GM12878 (cell line): ENCODE data around the gene PRG2. TPM values are rescaled to one million over a fixed set of nuclear protein-coding genes. Genes with fewer than 3 reads are reported as not detected.

Experiments used
- ATAC-seq: fragments of 200-7000 bp; cut with Tn5 transposase; 3 replicates; pipeline ENCODE4 v1.9.1; 2020; ENCODE audit warnings: mild to moderate bottlenecking, moderate library complexity
- BruUV-seq: library from RNA; stranded (reverse); fragments of 400-500 nt; replicated peaks from 2 replicates; lab custom pipeline; 2021; lab: Mats Ljungman, UMichigan
- CTCF ChIA-PET: fragments of 300-600 bp; sonication (Branson Sonifier 250); formaldehyde crosslinking; extraction: SDS; loops from one replicate; lab custom pipeline; 2021; ENCODE audit warnings: inconsistent platforms; lab: Yijun Ruan, JAX
- POLR2A ChIA-PET: fragments of 350-600 bp; formaldehyde crosslinking; extraction: SDS; loops from one replicate; lab custom pipeline; 2021; ENCODE audit warnings: inconsistent platforms; lab: Charles Lee
- RAD21 ChIA-PET: fragments of 300-600 bp; sonication (Branson Sonifier 250); formaldehyde crosslinking; loops from one replicate; lab custom pipeline; 2023; ENCODE audit warnings: antibody characterized with exemption; ENCODE audit not compliant: unreplicated experiment; lab: Charles Lee
- SMC1A ChIA-PET: fragments of 300-600 bp; sonication (Branson Sonifier 250); formaldehyde crosslinking; loops from one replicate; lab custom pipeline; 2023; ENCODE audit not compliant: unreplicated experiment, uncharacterized antibody; lab: Charles Lee
- DNase-seq: peaks from one replicate; pipeline ENCODE4 v3.0.0-alpha.2; 2011; ENCODE audit warnings: low read depth, low spot score
- FAIRE-seq: peaks from 3 replicates; lab custom pipeline; 2011; peaks lifted over from hg19 to GRCh38; lab: Jason Lieb, UNC
- H2AFZ ChIP-seq: 2 replicates; pipeline ENCODE4 v1.6.0; 2011; ENCODE audit warnings: low read depth, low read length, control low read depth; ENCODE audit not compliant: control insufficient read depth
- H3K27ac ChIP-seq: 2 replicates; pipeline ENCODE4 v1.5.1; 2011; ENCODE audit warnings: control low read depth; ENCODE audit not compliant: control insufficient read depth, insufficient read depth
- H3K27me3 ChIP-seq, 2 experiments: replicated peaks in 1 of 2; 2 replicates each; pipeline versions ENCODE4 v1.6.0 to v1.6.1; 2011; ENCODE audit warnings: low read length in 1 of 2; ENCODE audit not compliant: control insufficient read depth in 2 of 2, insufficient read depth in 2 of 2
- H3K36me3 ChIP-seq, 2 experiments: 2 replicates each; pipeline ENCODE4 v1.5.1; 2011; ENCODE audit warnings: low read length in 1 of 2; ENCODE audit not compliant: control insufficient read depth in 2 of 2, insufficient read depth in 2 of 2
- H3K4me1 ChIP-seq: 2 replicates; pipeline ENCODE4 v1.6.1; 2011; ENCODE audit warnings: mild to moderate bottlenecking, low read length, moderate library complexity, mixed read lengths; ENCODE audit not compliant: control insufficient read depth, insufficient read depth
- H3K4me2 ChIP-seq: 2 replicates; pipeline ENCODE4 v1.6.0; 2011; ENCODE audit warnings: control low read depth; ENCODE audit not compliant: control insufficient read depth, insufficient read depth
- H3K4me3 ChIP-seq: fragments of 200-600 bp; sonication (generic); 2 replicates; pipeline ENCODE4 v1.5.1; 2016
- H3K79me2 ChIP-seq: 2 replicates; pipeline ENCODE4 v1.6.0; 2011; ENCODE audit warnings: low read length; ENCODE audit not compliant: control insufficient read depth, insufficient read depth
- H3K9ac ChIP-seq: 2 replicates; pipeline ENCODE4 v1.8.0; 2011; ENCODE audit warnings: low read length, control low read depth, mixed read lengths; ENCODE audit not compliant: control insufficient read depth, insufficient read depth
- H3K9me3 ChIP-seq: replicated peaks from 3 replicates; pipeline ENCODE4 v1.5.1; 2011; ENCODE audit warnings: mild to moderate bottlenecking, low read length; ENCODE audit not compliant: control insufficient read depth, insufficient read depth
- H4K20me1 ChIP-seq: 2 replicates; pipeline ENCODE4 v1.6.0; 2011; ENCODE audit not compliant: control insufficient read depth, insufficient read depth
- POU2F2 ChIP-seq: IDR thresholded peaks from 3 replicates; pipeline ENCODE4 v1.6.1; 2011; ENCODE audit warnings: low read depth, mild to moderate bottlenecking, low read length, borderline replicate concordance
- SRF ChIP-seq, 2 experiments: IDR thresholded peaks; 2 replicates each; pipeline ENCODE4 v1.6.1; 2011; ENCODE audit warnings: low read depth in 2 of 2, low read length in 2 of 2, mild to moderate bottlenecking in 1 of 2, moderate library complexity in 1 of 2
- WGBS: methylation state at CpG from one replicate; pipeline ENCODE4 v1.1.6; 2016; ENCODE audit warnings: low lambda C conversion rate; ENCODE audit not compliant: insufficient replicate concordance, insufficient coverage; ENCODE audit errors: missing lambda C conversion rate; 5-methylcytosine and 5-hydroxymethylcytosine counted together
- in situ Hi-C: fragments of 300-500 bp; cut with MboI; formaldehyde crosslinking; loops from 9 replicates; pipeline ENCODE4 v1.14.3; 2018; ENCODE audit warnings: mixed read lengths
- intact Hi-C: fragments of 100-400 bp; cut with micrococcal nuclease; formaldehyde crosslinking; loops from one replicate; pipeline ENCODE4 v1.14.2; 2022; ENCODE audit not compliant: unreplicated experiment
- polyA plus RNA-seq, 11 experiments: library from polyadenylated mRNA; depleted of rRNA in 4 of 11; unstranded in 6 of 11; stranded (reverse) in 5 of 11; fragments of >200 nt; fragmentation: Nextera tagmentation in 4 of 11; fragmentation: Illumina TruSeq in 1 of 11; extraction: Ambion mirVana in 4 of 11; extraction: Trizol in 1 of 11; gene quantifications; 1 replicate in 1 of 11; 2 replicates in 10 of 11; pipeline versions ENCODE4 v1.2.1 to v1.2.3, GENCODE V29; 2011 to 2016; ENCODE audit warnings: inconsistent platforms in 2 of 11, missing spikeins in 2 of 11, low read depth in 1 of 11
- total RNA-seq, 4 experiments: library from RNA; depleted of rRNA in 3 of 4; stranded (reverse); fragments of >200 nt in 3 of 4; fragmentation: Illumina TruSeq in 1 of 4; extraction: Trizol in 1 of 4; gene quantifications; 2 replicates each; pipeline versions ENCODE4 v1.2.1 to v1.2.3, GENCODE V29; 2013 to 2021
- TF ChIP-seq, protein P1 (sequence below): fragments of 450-650 bp; formaldehyde crosslinking; IDR thresholded peaks from 2 replicates; pipeline ENCODE4 v1.4.0; 2020; ENCODE audit warnings: mild to moderate bottlenecking, moderate library complexity
- TF ChIP-seq, protein P2 (sequence below): IDR thresholded peaks from 2 replicates; pipeline ENCODE4 v1.6.1; 2012; ENCODE audit warnings: low read length, inconsistent platforms
- TF ChIP-seq, protein P3 (sequence below): fragments of 450-650 bp; IDR thresholded peaks from 2 replicates; pipeline ENCODE4 v1.6.1; 2017; ENCODE audit warnings: mild to moderate bottlenecking, low read depth, inconsistent platforms; ENCODE audit not compliant: poor library complexity, severe bottlenecking

PRG2 gene
- total and polyA plus RNA-seq, 10 of the 15 experiments (the other 5 are each of a cell fraction or from before 2014, with no cell fraction given): 0.10 to 1.7 (median 0.56) TPM; not detected in 2

DNA sequence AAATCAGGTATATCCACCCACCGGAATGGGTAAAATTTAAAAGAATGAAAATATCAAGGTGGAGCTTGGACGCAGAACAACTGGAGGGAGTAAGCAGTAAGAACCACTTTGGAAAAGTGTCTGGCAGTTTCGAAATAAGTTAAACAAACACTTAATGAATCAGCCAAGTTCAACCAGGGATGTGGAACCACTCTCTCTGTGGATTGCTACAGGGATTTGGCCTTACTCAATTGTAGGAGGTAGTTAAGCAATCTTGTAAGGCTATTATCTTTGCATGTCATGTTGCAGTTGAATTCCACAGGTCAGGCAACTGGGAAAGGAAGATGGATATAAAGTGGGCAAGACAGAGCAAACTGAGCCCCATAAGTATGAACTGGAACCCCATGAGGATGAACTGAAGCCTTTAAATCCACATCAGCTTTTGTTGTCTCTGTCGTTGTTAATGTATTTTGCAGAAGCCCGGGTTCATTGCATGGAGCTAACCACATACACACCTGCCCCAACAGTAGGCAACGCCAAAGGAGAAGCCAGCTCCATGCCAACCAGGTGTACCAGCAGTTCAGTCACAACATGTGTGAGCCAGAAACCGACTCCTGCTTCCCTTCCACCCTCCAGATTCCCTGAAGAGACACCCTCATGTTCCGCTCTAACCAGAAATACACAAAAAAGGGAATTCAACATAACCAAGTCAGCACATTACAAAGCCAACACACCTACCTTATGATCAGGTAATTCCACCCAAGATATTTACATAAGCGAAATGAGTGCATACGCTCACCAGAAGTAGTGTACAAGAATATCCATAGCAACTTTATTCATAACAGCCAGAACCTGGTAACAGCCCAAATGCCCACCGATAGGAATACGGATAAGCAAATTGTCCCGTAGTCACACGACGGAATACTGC lies 44.4 kb upstream of the PRG2 start:
- no peak overlapping the region for H3K9ac ChIP-seq
- H3K79me2 ChIP-seq: no peaks in the 10 kb centered on the region
- ChIA-PET CTCF (interaction anchor here (1.3 to 6.4 kb wide), 2 partner anchors 22 to 92 kb away, joined by 3 to 40 read pairs; no protein-coding TSS in a partner anchor), SMC1A (interaction anchor here (1.1 kb wide), 2 partner anchors 16 to 92 kb away, joined by 3 read pairs; no protein-coding TSS in a partner anchor), POLR2A (interaction anchor here (0.7 to 1.0 kb wide), 3 partner anchors 9 to 110 kb away, joined by 3 read pairs; no protein-coding TSS in a partner anchor), RAD21 (no interaction called here)
- intact Hi-C loops (no loop called here), in situ Hi-C loops (no loop called here)
- H3K9me3 ChIP-seq: no peaks in the 10 kb centered on the region
- no peak for TF ChIP-seq POU2F2
- TF ChIP-seq, protein P1, sequence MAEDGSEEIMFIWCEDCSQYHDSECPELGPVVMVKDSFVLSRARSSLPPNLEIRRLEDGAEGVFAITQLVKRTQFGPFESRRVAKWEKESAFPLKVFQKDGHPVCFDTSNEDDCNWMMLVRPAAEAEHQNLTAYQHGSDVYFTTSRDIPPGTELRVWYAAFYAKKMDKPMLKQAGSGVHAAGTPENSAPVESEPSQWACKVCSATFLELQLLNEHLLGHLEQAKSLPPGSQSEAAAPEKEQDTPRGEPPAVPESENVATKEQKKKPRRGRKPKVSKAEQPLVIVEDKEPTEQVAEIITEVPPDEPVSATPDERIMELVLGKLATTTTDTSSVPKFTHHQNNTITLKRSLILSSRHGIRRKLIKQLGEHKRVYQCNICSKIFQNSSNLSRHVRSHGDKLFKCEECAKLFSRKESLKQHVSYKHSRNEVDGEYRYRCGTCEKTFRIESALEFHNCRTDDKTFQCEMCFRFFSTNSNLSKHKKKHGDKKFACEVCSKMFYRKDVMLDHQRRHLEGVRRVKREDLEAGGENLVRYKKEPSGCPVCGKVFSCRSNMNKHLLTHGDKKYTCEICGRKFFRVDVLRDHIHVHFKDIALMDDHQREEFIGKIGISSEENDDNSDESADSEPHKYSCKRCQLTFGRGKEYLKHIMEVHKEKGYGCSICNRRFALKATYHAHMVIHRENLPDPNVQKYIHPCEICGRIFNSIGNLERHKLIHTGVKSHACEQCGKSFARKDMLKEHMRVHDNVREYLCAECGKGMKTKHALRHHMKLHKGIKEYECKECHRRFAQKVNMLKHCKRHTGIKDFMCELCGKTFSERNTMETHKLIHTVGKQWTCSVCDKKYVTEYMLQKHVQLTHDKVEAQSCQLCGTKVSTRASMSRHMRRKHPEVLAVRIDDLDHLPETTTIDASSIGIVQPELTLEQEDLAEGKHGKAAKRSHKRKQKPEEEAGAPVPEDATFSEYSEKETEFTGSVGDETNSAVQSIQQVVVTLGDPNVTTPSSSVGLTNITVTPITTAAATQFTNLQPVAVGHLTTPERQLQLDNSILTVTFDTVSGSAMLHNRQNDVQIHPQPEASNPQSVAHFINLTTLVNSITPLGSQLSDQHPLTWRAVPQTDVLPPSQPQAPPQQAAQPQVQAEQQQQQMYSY (CRISPR knock-in tag): no peak
- TF ChIP-seq SRF (IDR thresholded peaks at IDR 0.05; ENCODE audit: low read depth in 2 of 2, low read length in 2 of 2): no peak
- TF ChIP-seq, protein P2, sequence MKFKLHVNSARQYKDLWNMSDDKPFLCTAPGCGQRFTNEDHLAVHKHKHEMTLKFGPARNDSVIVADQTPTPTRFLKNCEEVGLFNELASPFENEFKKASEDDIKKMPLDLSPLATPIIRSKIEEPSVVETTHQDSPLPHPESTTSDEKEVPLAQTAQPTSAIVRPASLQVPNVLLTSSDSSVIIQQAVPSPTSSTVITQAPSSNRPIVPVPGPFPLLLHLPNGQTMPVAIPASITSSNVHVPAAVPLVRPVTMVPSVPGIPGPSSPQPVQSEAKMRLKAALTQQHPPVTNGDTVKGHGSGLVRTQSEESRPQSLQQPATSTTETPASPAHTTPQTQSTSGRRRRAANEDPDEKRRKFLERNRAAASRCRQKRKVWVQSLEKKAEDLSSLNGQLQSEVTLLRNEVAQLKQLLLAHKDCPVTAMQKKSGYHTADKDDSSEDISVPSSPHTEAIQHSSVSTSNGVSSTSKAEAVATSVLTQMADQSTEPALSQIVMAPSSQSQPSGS: no peak
- TF ChIP-seq, protein P3, sequence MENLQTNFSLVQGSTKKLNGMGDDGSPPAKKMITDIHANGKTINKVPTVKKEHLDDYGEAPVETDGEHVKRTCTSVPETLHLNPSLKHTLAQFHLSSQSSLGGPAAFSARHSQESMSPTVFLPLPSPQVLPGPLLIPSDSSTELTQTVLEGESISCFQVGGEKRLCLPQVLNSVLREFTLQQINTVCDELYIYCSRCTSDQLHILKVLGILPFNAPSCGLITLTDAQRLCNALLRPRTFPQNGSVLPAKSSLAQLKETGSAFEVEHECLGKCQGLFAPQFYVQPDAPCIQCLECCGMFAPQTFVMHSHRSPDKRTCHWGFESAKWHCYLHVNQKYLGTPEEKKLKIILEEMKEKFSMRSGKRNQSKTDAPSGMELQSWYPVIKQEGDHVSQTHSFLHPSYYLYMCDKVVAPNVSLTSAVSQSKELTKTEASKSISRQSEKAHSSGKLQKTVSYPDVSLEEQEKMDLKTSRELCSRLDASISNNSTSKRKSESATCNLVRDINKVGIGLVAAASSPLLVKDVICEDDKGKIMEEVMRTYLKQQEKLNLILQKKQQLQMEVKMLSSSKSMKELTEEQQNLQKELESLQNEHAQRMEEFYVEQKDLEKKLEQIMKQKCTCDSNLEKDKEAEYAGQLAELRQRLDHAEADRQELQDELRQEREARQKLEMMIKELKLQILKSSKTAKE: no peak
- H3K4me1 ChIP-seq: peaks cover 6% of the 10 kb centered on the region
- no peak for ATAC-seq
- no peak overlapping the region for H2AFZ ChIP-seq
- no peak overlapping the region for H3K4me2 ChIP-seq
- H3K27ac ChIP-seq: no peak overlapping the region
- H3K27me3 ChIP-seq: no peaks in the 10 kb centered on the region
- DNase-seq: no peak
- WGBS: 57% methylated on average over 15 of the region's 15 CpGs
- no peaks in the 10 kb centered on the region for H4K20me1 ChIP-seq
- no TSS peak for BruUV-seq
- no peak for FAIRE-seq
- no peak overlapping the region for H3K4me3 ChIP-seq
- no peaks in the 10 kb centered on the region for H3K36me3 ChIP-seq
